CD14-positive monocyte (primary cell): ENCODE measurements around the gene CSMD2. TPM values are rescaled to one million over a fixed set of nuclear protein-coding genes. Genes with fewer than 3 reads are reported as not detected.

Source experiments
- DNase-seq, 3 donors: peaks; one replicate each; pipeline ENCODE4 v3.0.0-alpha.2; 2011 to 2022
- H2AFZ ChIP-seq: 2 replicates; pipeline ENCODE4 v1.6.0; 2012; ENCODE audit warnings: mild to moderate bottlenecking, low read depth, low read length, inconsistent platforms; ENCODE audit not compliant: insufficient read depth, poor library complexity, severe bottlenecking
- H3K27ac ChIP-seq, 2 donors: 1 replicate in 1 of 2; 2 replicates in 1 of 2; pipeline ENCODE4 v1.5.1; 2012 to 2013; ENCODE audit warnings: low read length in 2 of 2, control low read depth in 1 of 2, inconsistent platforms in 1 of 2, low read depth in 1 of 2, mild to moderate bottlenecking in 1 of 2
- H3K27me3 ChIP-seq, 2 donors: one replicate each; pipeline versions ENCODE4 v1.6.0 to v1.6.1; 2011 to 2013; ENCODE audit warnings: low read length in 2 of 2; ENCODE audit not compliant: control insufficient read depth in 2 of 2, insufficient read depth in 2 of 2
- H3K36me3 ChIP-seq, 2 donors: replicated peaks in 1 of 2; 1 replicate in 1 of 2; 2 replicates in 1 of 2; pipeline versions ENCODE4 v1.5.1 to v1.6.1; 2012 to 2013; ENCODE audit warnings: low read length in 2 of 2, control low read depth in 1 of 2, inconsistent platforms in 1 of 2, mild to moderate bottlenecking in 1 of 2; ENCODE audit not compliant: insufficient read depth in 2 of 2, control insufficient read depth in 1 of 2
- H3K4me1 ChIP-seq, 2 donors: 1 replicate in 1 of 2; 2 replicates in 1 of 2; pipeline versions ENCODE4 v1.5.1 to v1.6.1; 2012 to 2013; ENCODE audit warnings: low read length in 2 of 2, control low read depth in 1 of 2, inconsistent platforms in 1 of 2, mild to moderate bottlenecking in 1 of 2, moderate library complexity in 1 of 2; ENCODE audit not compliant: insufficient read depth in 2 of 2, control insufficient read depth in 1 of 2
- H3K4me2 ChIP-seq: replicated peaks from 2 replicates; pipeline ENCODE3; 2012; ENCODE audit warnings: low read length, moderate library complexity, mild to moderate bottlenecking; ENCODE audit not compliant: poor library complexity, severe bottlenecking; ENCODE audit errors: extremely low read depth
- H3K4me3 ChIP-seq, 3 experiments: fragments of 200-600 bp in 1 of 3; sonication (generic) in 1 of 3; replicated peaks in 1 of 3; 1 replicate in 2 of 3; 2 replicates in 1 of 3; pipeline ENCODE4 v1.5.1; 2011 to 2013; ENCODE audit warnings: low read length in 3 of 3, mild to moderate bottlenecking in 3 of 3, control low read depth in 2 of 3, low read depth in 2 of 3, inconsistent platforms in 1 of 3, moderate library complexity in 1 of 3
- H3K79me2 ChIP-seq: 2 replicates; pipeline ENCODE4 v1.6.0; 2012; ENCODE audit warnings: mild to moderate bottlenecking, control low read depth, inconsistent platforms, low read length, moderate library complexity; ENCODE audit not compliant: insufficient read depth
- H3K9ac ChIP-seq: 2 replicates; pipeline ENCODE4 v1.6.0; 2017; ENCODE audit warnings: low read length, mild to moderate bottlenecking; ENCODE audit not compliant: insufficient read depth, poor library complexity, severe bottlenecking
- H3K9me3 ChIP-seq, 2 donors: replicated peaks in 1 of 2; 1 replicate in 1 of 2; 2 replicates in 1 of 2; pipeline versions ENCODE4 v1.5.1 to v1.6.1; 2012 to 2013; ENCODE audit warnings: low read length in 2 of 2, control low read depth in 1 of 2; ENCODE audit not compliant: control insufficient read depth in 1 of 2, insufficient read depth in 1 of 2
- H4K20me1 ChIP-seq: 2 replicates; pipeline ENCODE4 v1.6.0; 2012; ENCODE audit warnings: mild to moderate bottlenecking, low read length, control low read depth, moderate library complexity; ENCODE audit not compliant: insufficient read depth
- H3K27ac Mint-ChIP-seq, 7 donors: one replicate each; pipeline ENCODE4 v1.8.0; 2020; ENCODE audit warnings: mild to moderate bottlenecking in 7 of 7, mixed read lengths in 7 of 7, moderate library complexity in 6 of 7, inconsistent platforms in 2 of 7
- H3K27me3 Mint-ChIP-seq, 3 donors: one replicate each; pipeline ENCODE4 v1.8.0; 2021 to 2022; ENCODE audit warnings: low read depth in 3 of 3, mild to moderate bottlenecking in 3 of 3, mixed read lengths in 3 of 3, moderate library complexity in 3 of 3, inconsistent platforms in 1 of 3
- H3K36me3 Mint-ChIP-seq, 2 donors: one replicate each; pipeline ENCODE4 v1.8.0; 2020; ENCODE audit warnings: mixed read lengths in 2 of 2, inconsistent platforms in 1 of 2, mild to moderate bottlenecking in 1 of 2
- H3K4me1 Mint-ChIP-seq: one replicate; pipeline ENCODE4 v1.8.0; 2020; ENCODE audit warnings: mild to moderate bottlenecking, mixed read lengths
- H3K4me3 Mint-ChIP-seq, 2 donors: one replicate each; pipeline ENCODE4 v1.8.0; 2020; ENCODE audit warnings: mild to moderate bottlenecking in 2 of 2, mixed read lengths in 2 of 2, moderate library complexity in 1 of 2
- H3K9me3 Mint-ChIP-seq, 7 donors: one replicate each; pipeline ENCODE4 v1.8.0; 2020 to 2022; ENCODE audit warnings: mixed read lengths in 7 of 7, mild to moderate bottlenecking in 6 of 7, moderate library complexity in 6 of 7, inconsistent platforms in 2 of 7
- CTCF ChIP-seq: fragments of 200-600 bp; IDR thresholded peaks from one replicate; pipeline ENCODE4 v1.8.0; 2022; ENCODE audit warnings: antibody characterized with exemption, mild to moderate bottlenecking
- WGBS: methylation state at CpG from one replicate; pipeline ENCODE4 v1.1.5; 2013; ENCODE audit warnings: missing lambda C conversion rate; ENCODE audit not compliant: insufficient coverage; 5-methylcytosine and 5-hydroxymethylcytosine counted together
- intact Hi-C, 2 donors: fragments of 100-400 bp; cut with micrococcal nuclease; formaldehyde crosslinking; loops; one replicate each; pipeline versions ENCODE4 v1.15.0 to v1.15.1; 2023
- polyA plus RNA-seq, 3 donors: library from polyadenylated mRNA; depleted of rRNA in 1 of 3; unstranded in 2 of 3; stranded (reverse) in 1 of 3; fragments of 300-500 nt in 2 of 3; fragments of >200 nt in 1 of 3; fragmentation: Illumina TruSeq in 2 of 3; gene quantifications; 1 replicate in 2 of 3; 2 replicates in 1 of 3; pipeline ENCODE4 v1.2.3, GENCODE V29; 2012 to 2021

Gene CSMD2
- polyA plus RNA-seq, 3 donors = 0.04 TPM; not detected in 2

GRCh38 chr1:33501774-33502173 is 663.3 kb downstream of the CSMD2 start:
- no peak for DNase-seq
- Histone ChIP-seq H2AFZ (no peak overlapping the region), H3K27ac (no peak overlapping the region), H3K27me3 (no peaks in the 10 kb centered on the region), H4K20me1 (no peaks in the 10 kb centered on the region), H3K36me3 (no peaks in the 10 kb centered on the region), H3K79me2 (no peaks in the 10 kb centered on the region), H3K9me3 (peaks cover 0 to 9% of the 10 kb centered on the region in 2 donors), H3K4me1 (peaks cover 0 to 2% of the 10 kb centered on the region in 2 donors), H3K9ac (no peak overlapping the region), H3K4me3 (no peak overlapping the region), H3K4me2 (no peak overlapping the region)
- intact Hi-C loops = no loop called here
- peaks cover 0 to 5% (median 4%) of the 10 kb centered on the region in 3 donors for H3K27me3 Mint-ChIP-seq
- no peak overlapping the region for H3K27ac Mint-ChIP-seq
- peaks cover 13% of the 10 kb centered on the region for H3K4me1 Mint-ChIP-seq
- peaks cover 10 to 25% (median 12%) of the 10 kb centered on the region in 7 donors for H3K9me3 Mint-ChIP-seq
- H3K36me3 Mint-ChIP-seq = peaks cover 0 to 1% of the 10 kb centered on the region in 2 donors
- TF ChIP-seq CTCF = no peak
- WGBS = 96% methylated on average over 8 of the region's 8 CpGs
- no peak overlapping the region for H3K4me3 Mint-ChIP-seq

DNA sequence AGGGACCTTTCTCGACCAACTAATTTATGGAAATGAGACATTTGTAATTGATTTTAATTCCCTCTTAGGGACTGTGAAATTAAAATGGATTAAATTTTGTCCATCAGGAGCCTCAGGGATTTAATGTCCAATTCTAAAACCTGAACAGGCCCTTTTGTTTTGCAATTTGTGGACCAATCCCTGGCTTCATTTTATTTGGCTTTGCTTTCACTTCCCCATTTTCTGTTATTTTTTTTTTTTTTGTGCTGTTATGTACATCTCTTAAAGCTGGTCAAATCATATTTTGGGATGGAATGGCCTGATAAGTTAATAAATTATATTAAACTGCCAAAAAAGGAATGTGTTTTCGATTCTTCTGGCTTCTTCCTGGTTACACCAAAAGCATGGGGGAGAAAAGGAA is 663.7 kb downstream of the CSMD2 start:
- no peak overlapping the region for H3K4me3 Mint-ChIP-seq
- Histone ChIP-seq H4K20me1 (no peaks in the 10 kb centered on the region), H2AFZ (no peak overlapping the region), H3K4me2 (no peak overlapping the region), H3K4me1 (peaks cover 0 to 2% of the 10 kb centered on the region in 2 donors), H3K27me3 (no peaks in the 10 kb centered on the region), H3K4me3 (no peak overlapping the region), H3K9ac (no peak overlapping the region), H3K9me3 (peaks cover 3 to 13% of the 10 kb centered on the region in 2 donors), H3K79me2 (no peaks in the 10 kb centered on the region), H3K27ac (no peak overlapping the region), H3K36me3 (no peaks in the 10 kb centered on the region)
- DNase-seq = peak in 1 of 3 donors; percentile 14
- no peak for TF ChIP-seq CTCF
- H3K4me1 Mint-ChIP-seq = peaks cover 13% of the 10 kb centered on the region
- peaks cover 0 to 5% (median 4%) of the 10 kb centered on the region in 3 donors for H3K27me3 Mint-ChIP-seq
- intact Hi-C loops = no loop called here
- 75% methylated on average over 1 of the region's 2 CpGs for WGBS
- H3K27ac Mint-ChIP-seq = no peak overlapping the region
- H3K36me3 Mint-ChIP-seq = peaks cover 0 to 1% of the 10 kb centered on the region in 2 donors
- H3K9me3 Mint-ChIP-seq = peaks cover 12 to 27% (median 13%) of the 10 kb centered on the region in 7 donors
